A673 (cell line): ENCODE measurements around the gene DUSP15. TPM values are rescaled to one million over a fixed set of nuclear protein-coding genes. Genes with fewer than 3 reads are reported as not detected.

Source experiments
- BruUV-seq: library from RNA; stranded (reverse); fragments of 400-500 nt; replicated peaks from 2 replicates; lab custom pipeline; 2021; lab: Mats Ljungman, UMichigan
- CTCF ChIA-PET: fragments of 300-600 bp; sonication (Branson Sonifier 250); formaldehyde crosslinking; loops from one replicate; lab custom pipeline; 2022; ENCODE audit warnings: antibody characterized with exemption; lab: Charles Lee
- POLR2A ChIA-PET: fragments of 300-600 bp; sonication (Branson Sonifier 250); formaldehyde crosslinking; loops from one replicate; lab custom pipeline; 2022; ENCODE audit warnings: antibody characterized with exemption; ENCODE audit not compliant: low non-redundant PET; lab: Charles Lee
- DNase-seq: peaks from one replicate; pipeline ENCODE4 v3.0.0-alpha.2; 2015; ENCODE audit warnings: low spot score
- H3K27ac ChIP-seq: fragments of 200-600 bp; sonication (generic); 2 replicates; pipeline ENCODE4 v1.5.1; 2016; ENCODE audit warnings: mixed run types, low read depth, mild to moderate bottlenecking, mixed read lengths, antibody characterized with exemption, low read length; ENCODE audit not compliant: poor library complexity, severe bottlenecking
- H3K27me3 ChIP-seq: fragments of 200-600 bp; sonication (generic); replicated peaks from 2 replicates; pipeline ENCODE4 v1.6.1; 2017; ENCODE audit warnings: mixed run types, low read depth, mild to moderate bottlenecking, mixed read lengths, antibody characterized with exemption, low read length; ENCODE audit not compliant: insufficient read depth, poor library complexity
- H3K36me3 ChIP-seq: fragments of 200-600 bp; sonication (generic); 2 replicates; pipeline ENCODE4 v1.6.1; 2016; ENCODE audit warnings: mixed run types, mild to moderate bottlenecking, mixed read lengths, antibody characterized with exemption, low read length; ENCODE audit not compliant: insufficient read depth, poor library complexity, severe bottlenecking
- H3K4me1 ChIP-seq: fragments of 200-600 bp; sonication (generic); 2 replicates; pipeline ENCODE4 v1.6.1; 2017; ENCODE audit warnings: mixed run types, mild to moderate bottlenecking, mixed read lengths, antibody characterized with exemption, low read length; ENCODE audit not compliant: insufficient read depth, poor library complexity, severe bottlenecking
- H3K4me3 ChIP-seq: fragments of 200-600 bp; sonication (generic); 2 replicates; pipeline ENCODE4 v1.5.1; 2016; ENCODE audit warnings: low read depth, mixed run types, mild to moderate bottlenecking, mixed read lengths, low read length; ENCODE audit not compliant: poor library complexity, severe bottlenecking
- H3K9me3 ChIP-seq: fragments of 200-600 bp; sonication (generic); 2 replicates; pipeline ENCODE4 v1.6.1; 2016; ENCODE audit warnings: mixed run types, low read depth, mild to moderate bottlenecking, mixed read lengths, antibody characterized with exemption, low read length; ENCODE audit not compliant: poor library complexity, severe bottlenecking
- CTCF ChIP-seq: fragments of 300-800, 200-600 bp; sonication (generic); conservative IDR thresholded peaks from 2 replicates; pipeline ENCODE4 v1.5.1; 2017; ENCODE audit warnings: low read depth, mild to moderate bottlenecking, antibody characterized with exemption, low read length, moderate library complexity, mixed read lengths
- EZH2 ChIP-seq: fragments of 200-600 bp; sonication (generic); IDR thresholded peaks from 2 replicates; pipeline ENCODE4 v1.6.1; 2017; ENCODE audit warnings: borderline replicate concordance, low read depth, mild to moderate bottlenecking, mixed read lengths, antibody characterized with exemption, low read length; ENCODE audit not compliant: poor library complexity, severe bottlenecking
- intact Hi-C: fragments of 100-400 bp; cut with micrococcal nuclease; formaldehyde crosslinking; loops from one replicate; pipeline ENCODE4 v1.10.0; 2022; ENCODE audit not compliant: unreplicated experiment
- total RNA-seq: library from RNA; stranded (reverse); gene quantifications from 2 replicates; pipeline ENCODE4 v1.2.3, GENCODE V29; 2021

The DUSP15 gene
- total RNA-seq, 1 experiment from 2014 or later: not detected

GRCh38 chr20:31908424-31908823 lies 38.1 kb upstream of the DUSP15 start:
- POLR2A ChIA-PET: no interaction called here

GRCh38 chr20:31908016-31908415 lies 37.7 kb upstream of the DUSP15 start:
- POLR2A ChIA-PET: no interaction called here
- CTCF ChIA-PET: no interaction called here
- Histone ChIP-seq H3K36me3 (no peaks in the 10 kb centered on the region), H3K4me3 (no peak overlapping the region), H3K27me3 (no peaks in the 10 kb centered on the region), H3K4me1 (no peaks in the 10 kb centered on the region), H3K27ac (no peak overlapping the region), H3K9me3 (no peaks in the 10 kb centered on the region)
- BruUV-seq: no TSS peak
- DNase-seq: no peak
- TF ChIP-seq EZH2: no peak
- no peak for TF ChIP-seq CTCF
- intact Hi-C loops: no loop called here

More at GRCh38 chr20:31908424-31908823, 38.1 kb upstream of the DUSP15 start:
- Histone ChIP-seq H3K9me3 (no peaks in the 10 kb centered on the region), H3K4me1 (no peaks in the 10 kb centered on the region), H3K36me3 (no peaks in the 10 kb centered on the region), H3K4me3 (no peak overlapping the region), H3K27me3 (no peaks in the 10 kb centered on the region), H3K27ac (no peak overlapping the region)
- DNase-seq: no peak
- CTCF ChIA-PET: interaction anchor here (0.6 kb wide), 1 partner anchor 55 kb away, joined by 4 read pairs; no protein-coding TSS in a partner anchor
- intact Hi-C loops: no loop called here
- no peak for TF ChIP-seq CTCF
- BruUV-seq: no TSS peak

GRCh38 chr20:31907046-31907445 lies 36.7 kb upstream of the DUSP15 start:
- intact Hi-C loops: no loop called here

More at GRCh38 chr20:31907046-31907445, 36.7 kb upstream of the DUSP15 start:
- no peak overlapping the region for H3K27ac ChIP-seq
- no peak overlapping the region for H3K4me3 ChIP-seq
- CTCF ChIA-PET: no interaction called here
- no peaks in the 10 kb centered on the region for H3K4me1 ChIP-seq
- TF ChIP-seq EZH2 (no peak), CTCF (no peak)
- POLR2A ChIA-PET: no interaction called here
- BruUV-seq: no TSS peak
- no peaks in the 10 kb centered on the region for H3K36me3 ChIP-seq
- no peak for DNase-seq
- no peaks in the 10 kb centered on the region for H3K9me3 ChIP-seq
- H3K27me3 ChIP-seq: no peaks in the 10 kb centered on the region
